ENCODE data around the gene BRF1. TPM values are rescaled to one million over a fixed set of nuclear protein-coding genes. Genes with fewer than 3 reads are reported as not detected.

Gene BRF1
- total and polyA plus RNA-seq, 2 of the 8 experiments (the other 6 are each of a cell fraction or from before 2014, with no cell fraction given) = 7.7 to 18.3 TPM

GRCh38 chr14:105214324-105214915, 86.4 kb downstream of the BRF1 start:
- ChIA-PET POLR2A (ENCODE audit: partially characterized antibody) (no interaction called here), CTCF (ENCODE audit: partially characterized antibody) (interaction anchor here (0.8 to 2.5 kb wide), 3 partner anchors 10 to 67 kb away, joined by 3 to 9 read pairs (median 4); no protein-coding TSS in a partner anchor)
- no peak overlapping the region for H2AFZ ChIP-seq (ENCODE audit: low read length)
- no peak overlapping the region for H4K5ac ChIP-seq (ENCODE audit: insufficient read length, low read depth, low read length)
- no peak overlapping the region for H2BK12ac ChIP-seq (ENCODE audit: low read depth, low read length)
- H4K8ac ChIP-seq (ENCODE audit: extremely low read depth, insufficient read depth, low read length) = no peak overlapping the region
- no peak overlapping the region for H3K4ac ChIP-seq (replicated peaks; ENCODE audit: insufficient read length, low read depth, low read length)
- no peak overlapping the region for H3K4me3 ChIP-seq (ENCODE audit: extremely low read depth in 1 of 4, insufficient read depth in 2 of 4, low read depth in 3 of 4, low read length in 4 of 4)
- no peak overlapping the region for H3K23ac ChIP-seq (ENCODE audit: insufficient read length)
- H3K56ac ChIP-seq (replicated peaks; ENCODE audit: insufficient read length, low read depth, low read length) = no peak overlapping the region
- no peak overlapping the region for H3K14ac ChIP-seq (ENCODE audit: insufficient read length)
- H3K79me2 ChIP-seq (ENCODE audit: control insufficient read depth in 1 of 2, insufficient read depth in 2 of 2, low read length in 2 of 2) = no peaks in the 10 kb centered on the region
- no peaks in the 10 kb centered on the region for H3K4me1 ChIP-seq (replicated peaks in 1 of 4; ENCODE audit: control insufficient read depth in 3 of 4, insufficient read depth in 4 of 4, low read length in 3 of 4)
- peaks cover 0 to 14% of the 10 kb centered on the region in 2 experiments for H4K20me1 ChIP-seq (replicated peaks in 1 of 2; ENCODE audit: control insufficient read depth in 1 of 2, insufficient read depth in 2 of 2, low read length in 2 of 2)
- H2BK120ac ChIP-seq (replicated peaks; ENCODE audit: low read depth, low read length) = no peak overlapping the region
- no peak overlapping the region for H2BK15ac ChIP-seq (ENCODE audit: low read length)
- WGBS, 2 experiments (ENCODE audit: extremely low coverage in 1 of 2, insufficient coverage in 1 of 2, insufficient read length in 1 of 2, insufficient replicate concordance in 2 of 2, low coverage in 1 of 2, low lambda C conversion rate in 2 of 2, missing lambda C conversion rate in 1 of 2) = 78% methylated on average over 12 of the region's 14 CpGs; no CpG with 5 or more reads in 1 of the 2 experiments
- H3K36me3 ChIP-seq (ENCODE audit: control insufficient read depth in 2 of 4, insufficient read depth in 4 of 4, low read length in 3 of 4) = no peaks in the 10 kb centered on the region; a peak in 1 of 8 replicates
- H3K79me1 ChIP-seq (ENCODE audit: low read depth, low read length) = peaks cover 4% of the 10 kb centered on the region; the same call in 1 of the 2 replicates
- H2AK5ac ChIP-seq (ENCODE audit: low read depth, low read length) = no peak overlapping the region
- FAIRE-seq (no peak), DNase-seq (ENCODE audit: low read depth in 1 of 2, low spot score in 2 of 2) (no peak)
- no peaks in the 10 kb centered on the region for H3K9me3 ChIP-seq (ENCODE audit: insufficient read depth in 2 of 2, low read depth in 1 of 2, low read length in 1 of 2)
- no peak overlapping the region for H3K9ac ChIP-seq (replicated peaks in 1 of 4; ENCODE audit: extremely low read depth in 1 of 4, low read depth in 3 of 4, low read length in 3 of 4)
- no peak overlapping the region for H3K18ac ChIP-seq (ENCODE audit: extremely low read depth, low read length)
- no peak overlapping the region for H4K91ac ChIP-seq (replicated peaks; ENCODE audit: insufficient read length, low read length)
- H3K27me3 ChIP-seq (replicated peaks in 1 of 4; ENCODE audit: control insufficient read depth in 3 of 4, extremely low read depth in 1 of 4, insufficient read depth in 3 of 4, low read length in 3 of 4) = no peaks in the 10 kb centered on the region; a peak in 1 of 7 replicates
- no peak overlapping the region for H2BK5ac ChIP-seq (ENCODE audit: low read depth, low read length)
- H2BK20ac ChIP-seq (ENCODE audit: low read length) = no peak overlapping the region
- no peak overlapping the region for H3K4me2 ChIP-seq (ENCODE audit: insufficient read depth in 1 of 2, low read depth in 2 of 2, low read length in 2 of 2)
- peaks cover 3% of the 10 kb centered on the region; the same call in 1 of the 2 replicates for H3K23me2 ChIP-seq (ENCODE audit: low read depth, low read length)
- no peak overlapping the region for H3K27ac ChIP-seq (ENCODE audit: low read depth, low read length)
- TF ChIP-seq RNF2 (IDR thresholded peaks at IDR 0.05; ENCODE audit: borderline replicate concordance, low read depth, low read length, missing control alignments, poor library complexity, severe bottlenecking) = no peak
- TF ChIP-seq NRF1 (IDR thresholded peaks at IDR 0.05; ENCODE audit: low read depth, low read length) = no peak
- no peak for TF ChIP-seq SIN3A (conservative IDR thresholded peaks at IDR 0.05 in 1 of 2, IDR thresholded peaks at IDR 0.05 in 1 of 2; ENCODE audit: low read depth in 1 of 2, low read length in 2 of 2)
- TF ChIP-seq ATF2 (IDR thresholded peaks at IDR 0.05; ENCODE audit: low read length) = no peak
- no peak for TF ChIP-seq CTBP2 (IDR thresholded peaks at IDR 0.05; ENCODE audit: borderline replicate concordance, insufficient read depth, insufficient read length, low read length)
- no peak for TF ChIP-seq EZH2 (IDR thresholded peaks at IDR 0.05; ENCODE audit: low read depth, low read length, severe bottlenecking)
- TF ChIP-seq ASH2L (IDR thresholded peaks at IDR 0.05; ENCODE audit: low read length) = no peak
- no peak for TF ChIP-seq ATF3 (IDR thresholded peaks at IDR 0.05; ENCODE audit: insufficient read depth, low read depth, low read length)
- TF ChIP-seq BRCA1 (IDR thresholded peaks at IDR 0.05; ENCODE audit: low read depth, low read length) = no peak
- TF ChIP-seq TCF12 (IDR thresholded peaks at IDR 0.05; ENCODE audit: low read depth, low read length) = no peak
